Prostate gland (tissue), 2 donors: ENCODE results near the gene CAD. TPM values are rescaled to one million over a fixed set of nuclear protein-coding genes. Genes with fewer than 3 reads are reported as not detected.

Source experiments
- DNase-seq: peaks from one replicate; pipeline ENCODE4 v3.0.0-alpha.2; 2019; ENCODE audit warnings: low spot score
- H3K27ac ChIP-seq, 2 donors: fragments of 200-600 bp; sonication (generic); 2 replicates each; pipeline ENCODE4 v1.5.1; 2017 to 2019
- H3K27me3 ChIP-seq: fragments of 200-600 bp; sonication (generic); replicated peaks from 2 replicates; pipeline ENCODE4 v1.5.1; 2019; ENCODE audit not compliant: insufficient read depth
- H3K36me3 ChIP-seq, 2 donors: fragments of 200-600 bp; sonication (generic); 1 replicate in 1 of 2; 2 replicates in 1 of 2; pipeline versions ENCODE4 v1.5.1 to v1.8.1; 2017 to 2019
- H3K4me1 ChIP-seq: fragments of 200-600 bp; sonication (generic); replicated peaks from 2 replicates; pipeline ENCODE4 v1.5.1; 2019
- H3K4me3 ChIP-seq, 2 donors: fragments of 200-600 bp; sonication (generic); 2 replicates each; pipeline ENCODE4 v1.5.1; 2017 to 2019
- H3K9me3 ChIP-seq: fragments of 200-600 bp; sonication (generic); 2 replicates; pipeline ENCODE4 v1.5.1; 2017
- CTCF ChIP-seq, 4 experiments: fragments of 200-600 bp in 2 of 4; fragments of 450-650 bp in 2 of 4; sonication (generic) in 2 of 4; IDR thresholded peaks; 1 replicate in 3 of 4; 2 replicates in 1 of 4; pipeline ENCODE4 v1.5.1; 2016 to 2019; ENCODE audit warnings: antibody characterized with exemption in 4 of 4, mild to moderate bottlenecking in 2 of 4, moderate library complexity in 2 of 4
- POLR2A ChIP-seq: fragments of 450-650 bp; IDR thresholded peaks from one replicate; pipeline ENCODE4 v1.6.1; 2016; ENCODE audit warnings: antibody characterized with exemption, mild to moderate bottlenecking
- POLR2AphosphoS5 ChIP-seq: sonication (generic); formaldehyde crosslinking; IDR thresholded peaks from one replicate; pipeline ENCODE4 v1.6.1; 2017; ENCODE audit warnings: antibody characterized with exemption
- WGBS: methylation state at CpG from one replicate; pipeline ENCODE4 v1.1.5; 2018; 5-methylcytosine and 5-hydroxymethylcytosine counted together
- intact Hi-C: fragments of 100-400 bp; cut with DNase I; formaldehyde crosslinking; loops from one replicate; pipeline ENCODE4 v1.14.2; 2022
- total RNA-seq, 2 donors: library from RNA; depleted of rRNA; stranded (reverse); fragments of >200 nt; gene quantifications; one replicate each; pipeline ENCODE4 v1.1.0, GENCODE V29; 2016

Gene CAD
- total RNA-seq, 2 donors from 2014 or later = 16.0 to 63.6 TPM

GRCh38 chr2:27250652-27251379 is 33.6 kb downstream of the CAD start:
- Histone ChIP-seq H3K36me3 (no peaks in the 10 kb centered on the region), H3K27ac (no peak overlapping the region), H3K4me3 (no peak overlapping the region), H3K9me3 (no peaks in the 10 kb centered on the region), H3K4me1 (peaks cover 11% of the 10 kb centered on the region), H3K27me3 (no peaks in the 10 kb centered on the region)
- intact Hi-C loops = no loop called here
- TF ChIP-seq POLR2A (no peak), CTCF (IDR thresholded peaks at IDR 0.05) (no peak)
- 72% methylated on average over 13 of the region's 13 CpGs for WGBS
- DNase-seq = no peak

GRCh38 chr2:27251766-27252165 is 34.6 kb downstream of the CAD start:
- 79% methylated on average over 13 of the region's 13 CpGs for WGBS
- intact Hi-C loops = no loop called here
- H3K27me3 ChIP-seq = no peaks in the 10 kb centered on the region

GRCh38 chr2:27255187-27255586 is 38.0 kb downstream of the CAD start:
- intact Hi-C loops = no loop called here
- no peak for TF ChIP-seq POLR2AphosphoS5
- no peak for TF ChIP-seq CTCF (IDR thresholded peaks at IDR 0.05)
- TF ChIP-seq POLR2A = no peak
- no peaks in the 10 kb centered on the region for H3K9me3 ChIP-seq
- H3K4me1 ChIP-seq = no peaks in the 10 kb centered on the region
- H3K27ac ChIP-seq = no peak overlapping the region
- DNase-seq = no peak
- 55% methylated on average over 13 of the region's 13 CpGs for WGBS
- H3K4me3 ChIP-seq = no peak overlapping the region
- H3K36me3 ChIP-seq = no peaks in the 10 kb centered on the region
- H3K27me3 ChIP-seq = no peaks in the 10 kb centered on the region

More at GRCh38 chr2:27251766-27252165, 34.6 kb downstream of the CAD start:
- no peaks in the 10 kb centered on the region for H3K36me3 ChIP-seq
- DNase-seq = no peak
- TF ChIP-seq POLR2AphosphoS5 (no peak), CTCF (IDR thresholded peaks at IDR 0.05) (no peak), POLR2A (no peak)
- no peak overlapping the region for H3K4me3 ChIP-seq
- peaks cover 11% of the 10 kb centered on the region for H3K4me1 ChIP-seq
- H3K9me3 ChIP-seq = no peaks in the 10 kb centered on the region
- no peak overlapping the region for H3K27ac ChIP-seq

GRCh38 chr2:27255660-27256059 is 38.5 kb downstream of the CAD start:
- no peaks in the 10 kb centered on the region for H3K4me1 ChIP-seq
- H3K9me3 ChIP-seq = no peaks in the 10 kb centered on the region
- no peak for DNase-seq
- H3K36me3 ChIP-seq = no peaks in the 10 kb centered on the region
- intact Hi-C loops = no loop called here
- H3K4me3 ChIP-seq = no peak overlapping the region
- no peak overlapping the region for H3K27ac ChIP-seq
- TF ChIP-seq POLR2A (no peak), CTCF (IDR thresholded peaks at IDR 0.05) (no peak), POLR2AphosphoS5 (no peak)
- WGBS = 46% methylated on average over 1 of the region's 1 CpG
- H3K27me3 ChIP-seq = no peaks in the 10 kb centered on the region

- Histone ChIP-seq H3K36me3 (no peaks in the 10 kb centered on the region), H3K9me3 (no peaks in the 10 kb centered on the region), H3K4me3 (no peak overlapping the region), H3K27me3 (no peaks in the 10 kb centered on the region), H3K4me1 (no peaks in the 10 kb centered on the region), H3K27ac (no peak overlapping the region)
- intact Hi-C loops = no loop called here
- 77% methylated on average over 7 of the region's 7 CpGs for WGBS
- no peak for DNase-seq
- no peak for TF ChIP-seq CTCF (IDR thresholded peaks at IDR 0.05)
- TF ChIP-seq POLR2A = no peak
- no peak for TF ChIP-seq POLR2AphosphoS5
Observed at GRCh38 chr2:27256855-27257454, 39.8 kb downstream of the CAD start.
